Measurements from ENCODE around the gene NNMT.
"Not testable (repeated sequence)": the region's sequence is repeated elsewhere in the genome, so short reads cannot be mapped to it uniquely, and the experiment has no call there.

NNMT gene

GRCh38 chr11:114310095-114310494, 13.9 kb downstream of the NNMT start:
- no peak for DNase-seq (ENCODE audit: low read depth in 2 of 2)

- DNase-seq (ENCODE audit: low read depth in 2 of 2), result no peak
Observed at GRCh38 chr11:114311946-114312345, 15.7 kb downstream of the NNMT start.

- no peak for DNase-seq (ENCODE audit: low read depth in 2 of 2)
Observed at GRCh38 chr11:114314096-114314495, 17.9 kb downstream of the NNMT start.

- no peak for DNase-seq (ENCODE audit: low read depth in 2 of 2)
Observed at GRCh38 chr11:114315749-114316368, 19.7 kb downstream of the NNMT start.

GRCh38 chr11:114316980-114317786, 21.0 kb downstream of the NNMT start:
- DNase-seq (ENCODE audit: low read depth in 2 of 2), result no peak

- no peak for DNase-seq (ENCODE audit: low read depth in 2 of 2)
Observed at GRCh38 chr11:114317787-114318137, 21.6 kb downstream of the NNMT start.

GRCh38 chr11:114318361-114318760, 22.2 kb downstream of the NNMT start:
- DNase-seq (ENCODE audit: low read depth in 2 of 2), result no peak

- DNase-seq (ENCODE audit: low read depth in 2 of 2), result no peak
Observed at GRCh38 chr11:114319716-114320328, 23.6 kb downstream of the NNMT start.

- no peak for DNase-seq (ENCODE audit: low read depth in 2 of 2)
Observed at GRCh38 chr11:114321621-114322257, 25.5 kb downstream of the NNMT start.

- no peak for DNase-seq (ENCODE audit: low read depth in 2 of 2)
Observed at GRCh38 chr11:114322934-114323333, 26.7 kb downstream of the NNMT start.

- no peak for DNase-seq (ENCODE audit: low read depth in 2 of 2)
Observed at GRCh38 chr11:114326151-114326550, 30.0 kb downstream of the NNMT start.

- no peak for DNase-seq (ENCODE audit: low read depth in 2 of 2)
Observed at GRCh38 chr11:114326776-114327175, 30.6 kb downstream of the NNMT start.

GRCh38 chr11:114330373-114330772, 34.2 kb downstream of the NNMT start:
- DNase-seq (ENCODE audit: low read depth in 2 of 2), result no peak

GRCh38 chr11:114340311-114341131, 44.3 kb downstream of the NNMT start:
- no peak for DNase-seq (ENCODE audit: low read depth in 2 of 2)

- DNase-seq (ENCODE audit: low read depth in 2 of 2), result not testable (repeated sequence)
Observed at GRCh38 chr11:114341667-114342066, 45.5 kb downstream of the NNMT start.

- DNase-seq (ENCODE audit: low read depth in 2 of 2), result no peak
Observed at GRCh38 chr11:114342476-114342875, 46.3 kb downstream of the NNMT start.

- no peak for DNase-seq (ENCODE audit: low read depth in 2 of 2)
Observed at GRCh38 chr11:114343020-114343419, 46.8 kb downstream of the NNMT start.

- no peak for DNase-seq (ENCODE audit: low read depth in 2 of 2)
Observed at GRCh38 chr11:114343493-114343892, 47.3 kb downstream of the NNMT start.

GRCh38 chr11:114344494-114344893, 48.3 kb downstream of the NNMT start:
- no peak for DNase-seq (ENCODE audit: low read depth in 2 of 2)

- no peak for DNase-seq (ENCODE audit: low read depth in 2 of 2)
Observed at GRCh38 chr11:114345575-114346222, 49.5 kb downstream of the NNMT start.

- DNase-seq (ENCODE audit: low read depth in 2 of 2), result no peak
Observed at GRCh38 chr11:114346709-114347141, 50.5 kb downstream of the NNMT start.
